Astrocyte of the hippocampus (primary cell): ENCODE measurements around the gene JARID2.
"Not testable (repeated sequence)": the region's sequence is repeated elsewhere in the genome, so short reads cannot be mapped to it uniquely, and the experiment has no call there.

Experiments used
- DNase-seq: peaks from one replicate; pipeline ENCODE4 v3.0.0; 2011; ENCODE audit warnings: low read depth, low spot score

Gene JARID2

GRCh38 chr6:15287670-15288375, 42.0 kb downstream of the JARID2 start:
- DNase-seq = no peak

GRCh38 chr6:15288856-15289255, 43.0 kb downstream of the JARID2 start:
- DNase-seq = no peak

GRCh38 chr6:15289456-15289855, 43.6 kb downstream of the JARID2 start:
- DNase-seq = not testable (repeated sequence)

- no peak for DNase-seq
Observed at GRCh38 chr6:15290067-15290680, 44.3 kb downstream of the JARID2 start.

- no peak for DNase-seq
Observed at GRCh38 chr6:15290962-15291704, 45.3 kb downstream of the JARID2 start.

GRCh38 chr6:15292721-15293302, 46.9 kb downstream of the JARID2 start:
- no peak for DNase-seq

- DNase-seq = no peak
Observed at GRCh38 chr6:15293674-15294073, 47.8 kb downstream of the JARID2 start.

- DNase-seq = no peak
Observed at GRCh38 chr6:15294504-15294903, 48.6 kb downstream of the JARID2 start.

GRCh38 chr6:15296249-15296648, 50.4 kb downstream of the JARID2 start:
- DNase-seq = no peak

GRCh38 chr6:15296735-15297134, 50.9 kb downstream of the JARID2 start:
- no peak for DNase-seq

GRCh38 chr6:15297167-15297566, 51.3 kb downstream of the JARID2 start:
- DNase-seq = not testable (repeated sequence)

- DNase-seq = no peak
Observed at GRCh38 chr6:15297895-15298590, 52.2 kb downstream of the JARID2 start.

GRCh38 chr6:15299430-15300131, 53.7 kb downstream of the JARID2 start:
- DNase-seq = no peak

GRCh38 chr6:15301179-15302006, 55.5 kb downstream of the JARID2 start:
- no peak for DNase-seq

- DNase-seq = no peak
Observed at GRCh38 chr6:15303162-15303919, 57.5 kb downstream of the JARID2 start.

- no peak for DNase-seq
Observed at GRCh38 chr6:15303920-15304291, 58.0 kb downstream of the JARID2 start.

GRCh38 chr6:15304337-15305042, 58.6 kb downstream of the JARID2 start:
- no peak for DNase-seq

GRCh38 chr6:15305496-15305895, 59.6 kb downstream of the JARID2 start:
- DNase-seq = no peak

GRCh38 chr6:15305909-15306308, 60.0 kb downstream of the JARID2 start:
- DNase-seq = no peak
